ENCODE measurements around the gene PM20D1. TPM values are rescaled to one million over a fixed set of nuclear protein-coding genes. Genes with fewer than 3 reads are reported as not detected.
A peak's percentile ranks its signal among the peaks of the same experiment; 100 is the strongest.
"Not testable (repeated sequence)": the region's sequence is repeated elsewhere in the genome, so short reads cannot be mapped to it uniquely, and the experiment has no call there.

Gene PM20D1
- total RNA-seq = not detected

- Histone ChIP-seq H3K9me3 (no peaks in the 10 kb centered on the region), H3K27ac (no peak within 1 kb of the TSS), H3K36me3 (no peaks in the 10 kb centered on the region), H3K4me1 (no peaks in the 10 kb centered on the region), H3K4me3 (peak within 1 kb of the TSS; percentile 48 to 64), H3K27me3 (no peaks in the 10 kb centered on the region)
- no peak for TF ChIP-seq CTCF (IDR thresholded peaks at IDR 0.05)
- DNase-seq (ENCODE audit: low spot score in 2 of 2) = peak; percentile 77 to 91
- intact Hi-C loops (cut with DNase I) = loop anchor here (2.0 kb wide), 1 partner anchor 37 kb away; the partner anchor contains the start of gene SLC41A1
Observed at GRCh38 chr1:205849619-205850355, at the start of gene PM20D1. Gene PM20D1 (minus strand): TSS chr1:205850132. CDS start chr1:205850072, 60 bp downstream.

DNA sequence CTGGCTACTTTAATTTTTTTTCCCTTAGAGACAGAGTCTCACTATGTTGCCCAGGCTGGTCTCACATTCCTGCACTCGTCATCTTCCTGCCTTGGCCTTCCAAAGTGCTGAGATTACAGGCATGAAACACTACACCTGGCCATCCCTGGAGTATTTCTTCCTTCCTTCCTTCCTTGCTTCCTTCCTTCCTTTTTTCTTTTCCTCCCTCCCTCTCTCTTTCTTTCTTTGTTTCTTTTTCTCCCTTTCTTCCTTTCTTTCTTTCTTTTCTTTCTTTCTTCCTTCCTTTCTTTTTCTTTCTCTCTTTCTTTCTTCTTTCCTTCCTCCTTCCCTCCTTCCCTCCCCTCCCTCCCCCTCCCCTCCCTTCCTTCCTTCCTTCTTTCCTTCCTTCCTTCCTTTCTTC is 46.4 kb upstream of the PM20D1 start:
- H3K9me3 ChIP-seq = no peaks in the 10 kb centered on the region
- H3K27ac ChIP-seq = no peak overlapping the region
- no peaks in the 10 kb centered on the region for H3K4me1 ChIP-seq
- DNase-seq (ENCODE audit: low spot score in 2 of 2) = no peak
- no peaks in the 10 kb centered on the region for H3K27me3 ChIP-seq
- H3K36me3 ChIP-seq = no peaks in the 10 kb centered on the region
- TF ChIP-seq CTCF (IDR thresholded peaks at IDR 0.05) = no peak
- intact Hi-C loops (cut with DNase I) = no loop called here
- no peak overlapping the region for H3K4me3 ChIP-seq

DNA sequence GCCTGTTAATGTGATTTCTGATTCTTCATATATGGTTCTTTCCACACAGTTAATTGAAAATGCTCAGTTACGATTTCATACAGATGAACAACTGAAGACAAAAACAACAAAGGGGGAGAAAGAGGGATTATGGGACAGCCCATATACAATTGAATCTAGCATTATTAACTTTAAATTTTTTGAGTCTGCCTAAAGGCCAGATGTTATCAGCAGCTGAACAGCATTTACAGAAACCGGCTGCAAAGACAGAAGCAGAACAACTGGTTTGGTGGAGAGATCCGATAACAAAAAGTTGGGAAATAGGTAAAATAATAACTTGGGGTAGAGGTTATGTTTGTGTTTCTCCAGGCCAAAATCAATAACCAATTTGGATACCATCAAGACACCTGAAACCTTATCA is 44.2 kb upstream of the PM20D1 start:
- H3K4me3 ChIP-seq; H3K27ac ChIP-seq; H3K9me3 ChIP-seq; H3K27me3 ChIP-seq; H3K36me3 ChIP-seq; intact Hi-C loops (cut with DNase I); DNase-seq (ENCODE audit: low spot score in 2 of 2); H3K4me1 ChIP-seq: not testable (repeated sequence)

DNA sequence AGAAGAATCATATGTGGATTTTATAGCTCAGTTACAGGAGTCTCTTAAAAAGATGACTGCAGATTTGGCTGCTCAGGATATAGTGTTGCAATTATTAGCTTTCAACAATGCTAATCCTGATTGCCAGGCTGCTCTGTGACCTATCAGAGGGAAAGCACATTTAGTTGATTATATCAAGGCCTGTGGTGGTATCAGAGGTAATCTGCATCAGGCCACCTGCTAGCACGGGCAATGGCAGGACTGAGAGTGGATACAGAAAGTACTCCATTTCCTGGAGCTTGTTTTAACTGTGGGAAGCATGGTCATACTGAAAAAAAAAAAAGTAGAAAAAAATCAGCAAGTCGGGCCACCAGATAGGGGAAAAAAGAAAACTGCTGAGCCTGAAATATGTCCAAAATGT is 42.2 kb upstream of the PM20D1 start:
- H3K27ac ChIP-seq; intact Hi-C loops (cut with DNase I); H3K36me3 ChIP-seq; H3K4me1 ChIP-seq; H3K27me3 ChIP-seq; DNase-seq (ENCODE audit: low spot score in 2 of 2); H3K9me3 ChIP-seq; H3K4me3 ChIP-seq: not testable (repeated sequence)

DNA sequence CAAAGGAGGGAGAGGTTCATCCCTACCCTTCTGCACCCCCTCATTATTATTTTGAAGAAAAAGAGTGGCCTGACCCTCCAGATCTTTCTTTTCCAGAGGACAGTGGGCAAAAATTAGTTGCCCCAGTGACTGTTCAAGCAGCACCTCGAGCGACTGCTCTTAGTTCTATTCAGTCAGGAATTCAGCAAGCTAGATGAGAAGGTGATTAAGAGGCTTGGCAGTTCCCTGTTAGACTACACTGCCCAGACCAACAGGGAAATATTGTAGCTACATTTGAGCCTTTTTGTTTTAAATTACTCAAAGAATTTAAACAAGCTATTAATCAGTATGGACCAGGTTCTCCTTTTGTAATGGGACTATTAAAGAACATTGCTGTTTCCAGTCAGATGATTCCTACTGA is 41.5 kb upstream of the PM20D1 start:
- intact Hi-C loops (cut with DNase I); H3K27me3 ChIP-seq; H3K4me3 ChIP-seq; H3K27ac ChIP-seq; DNase-seq (ENCODE audit: low spot score in 2 of 2); H3K4me1 ChIP-seq; H3K36me3 ChIP-seq; H3K9me3 ChIP-seq: not testable (repeated sequence)

- H3K9me3 ChIP-seq; H3K4me1 ChIP-seq; H3K27me3 ChIP-seq; H3K27ac ChIP-seq; H3K36me3 ChIP-seq; DNase-seq (ENCODE audit: low spot score in 2 of 2); H3K4me3 ChIP-seq; intact Hi-C loops (cut with DNase I): not testable (repeated sequence)
Observed at GRCh38 chr1:205890631-205891030, 40.7 kb upstream of the PM20D1 start.

DNA sequence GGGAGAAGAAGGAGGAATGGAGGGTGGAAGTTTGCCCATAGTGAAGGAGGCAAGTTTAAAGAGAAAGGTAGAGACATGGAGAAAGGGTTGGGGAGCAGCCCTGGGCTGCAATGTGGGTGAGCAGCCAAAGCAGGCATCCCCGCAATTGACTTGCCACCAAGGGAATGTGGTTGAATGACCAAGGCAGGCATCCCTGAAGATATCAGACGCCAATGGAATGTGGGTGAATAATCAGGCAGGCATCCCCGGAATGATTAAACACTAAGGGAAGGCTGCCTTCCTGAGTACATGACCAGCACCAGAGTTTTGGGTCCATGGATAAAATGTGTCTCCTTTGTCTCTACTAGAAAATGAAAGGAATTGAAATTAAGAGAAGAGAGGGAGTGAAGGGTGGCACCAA is 39.8 kb upstream of the PM20D1 start:
- H3K36me3 ChIP-seq; H3K4me1 ChIP-seq; H3K9me3 ChIP-seq; H3K27ac ChIP-seq; H3K27me3 ChIP-seq; intact Hi-C loops (cut with DNase I); H3K4me3 ChIP-seq; DNase-seq (ENCODE audit: low spot score in 2 of 2): not testable (repeated sequence)

DNA sequence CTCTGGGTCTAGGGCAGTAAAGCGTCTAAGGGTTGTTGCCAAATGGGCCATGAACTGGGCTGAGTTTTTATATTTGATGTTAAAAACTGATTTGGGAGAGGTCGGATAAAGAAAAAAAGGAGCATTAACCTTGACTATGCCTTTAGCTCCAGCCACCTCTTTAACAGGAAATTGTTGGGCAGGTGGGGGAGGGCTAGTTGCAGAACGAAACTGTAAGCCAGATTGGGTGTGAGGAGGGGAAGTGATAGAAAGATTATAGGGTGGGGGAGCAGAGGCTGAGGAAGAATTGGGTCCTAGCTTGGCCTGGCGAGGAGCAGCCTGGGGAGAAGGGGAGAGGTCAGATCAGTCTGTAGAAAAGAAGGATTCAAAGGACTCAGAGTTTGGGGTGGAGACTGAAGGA is 39.1 kb upstream of the PM20D1 start:
- H3K27ac ChIP-seq; H3K4me1 ChIP-seq; H3K36me3 ChIP-seq; H3K4me3 ChIP-seq; DNase-seq (ENCODE audit: low spot score in 2 of 2); intact Hi-C loops (cut with DNase I); H3K9me3 ChIP-seq; H3K27me3 ChIP-seq: not testable (repeated sequence)

DNA sequence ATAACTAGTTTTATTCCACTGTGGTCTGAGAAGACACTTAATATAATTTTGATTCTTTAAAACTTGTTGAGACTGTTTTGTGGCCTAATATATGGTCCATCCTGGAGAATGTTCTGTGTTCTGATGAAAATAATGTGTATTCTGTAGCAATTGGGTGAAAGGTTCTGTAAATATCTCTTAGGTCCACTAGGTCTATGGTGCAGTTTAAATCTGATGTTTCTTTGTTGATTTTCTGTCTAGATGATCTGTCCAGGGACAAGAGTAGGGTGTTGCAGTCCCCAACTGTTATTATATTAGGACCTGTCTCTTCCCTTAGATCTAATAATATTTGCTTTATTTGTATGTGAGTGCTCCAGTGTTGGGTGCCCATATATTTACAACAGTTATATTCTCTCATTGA is 33.9 kb upstream of the PM20D1 start:
- DNase-seq (ENCODE audit: low spot score in 2 of 2) = no peak
- H3K9me3 ChIP-seq = peaks cover 0 to 3% of the 10 kb centered on the region in 2 donors
- H3K27me3 ChIP-seq = no peaks in the 10 kb centered on the region
- H3K27ac ChIP-seq = no peak overlapping the region
- H3K4me1 ChIP-seq = no peaks in the 10 kb centered on the region
- no peaks in the 10 kb centered on the region for H3K36me3 ChIP-seq
- no peak overlapping the region for H3K4me3 ChIP-seq
- intact Hi-C loops (cut with DNase I) = no loop called here
- no peak for TF ChIP-seq CTCF (IDR thresholded peaks at IDR 0.05)

Data from ascending aorta (tissue), 2 donors.